IgD-negative memory B cell (primary cell): ENCODE measurements around the gene CSRNP3. TPM values are rescaled to one million over a fixed set of nuclear protein-coding genes. Genes with fewer than 3 reads are reported as not detected.
"Not testable (repeated sequence)": the region's sequence is repeated elsewhere in the genome, so short reads cannot be mapped to it uniquely, and the experiment has no call there.

ENCODE experiments used
- H3K27ac Mint-ChIP-seq, 3 donors: one replicate each; pipeline ENCODE4 v1.8.0; 2020 to 2022; ENCODE audit warnings: mild to moderate bottlenecking in 3 of 3, mixed read lengths in 3 of 3, moderate library complexity in 1 of 3
- H3K27me3 Mint-ChIP-seq: one replicate; pipeline ENCODE4 v1.8.0; 2021; ENCODE audit warnings: mixed read lengths
- H3K36me3 Mint-ChIP-seq: one replicate; pipeline ENCODE4 v1.8.0; 2020; ENCODE audit warnings: mild to moderate bottlenecking, mixed read lengths
- H3K4me1 Mint-ChIP-seq, 3 donors: one replicate each; pipeline ENCODE4 v1.8.0; 2020 to 2022; ENCODE audit warnings: mixed read lengths in 3 of 3, mild to moderate bottlenecking in 1 of 3
- H3K4me3 Mint-ChIP-seq, 4 donors: one replicate each; pipeline ENCODE4 v1.8.0; 2020 to 2022; ENCODE audit warnings: mild to moderate bottlenecking in 4 of 4, mixed read lengths in 4 of 4, moderate library complexity in 3 of 4
- H3K9me3 Mint-ChIP-seq, 3 donors: one replicate each; pipeline ENCODE4 v1.8.0; 2020 to 2021; ENCODE audit warnings: mixed read lengths in 3 of 3, mild to moderate bottlenecking in 1 of 3
- polyA plus RNA-seq: library from polyadenylated mRNA; unstranded; fragments of 300-500 nt; fragmentation: Illumina TruSeq; gene quantifications from one replicate; pipeline ENCODE4 v1.2.3, GENCODE V29; 2021

CSRNP3 gene
- polyA plus RNA-seq, 1 donor from 2014 or later, result not detected

DNA sequence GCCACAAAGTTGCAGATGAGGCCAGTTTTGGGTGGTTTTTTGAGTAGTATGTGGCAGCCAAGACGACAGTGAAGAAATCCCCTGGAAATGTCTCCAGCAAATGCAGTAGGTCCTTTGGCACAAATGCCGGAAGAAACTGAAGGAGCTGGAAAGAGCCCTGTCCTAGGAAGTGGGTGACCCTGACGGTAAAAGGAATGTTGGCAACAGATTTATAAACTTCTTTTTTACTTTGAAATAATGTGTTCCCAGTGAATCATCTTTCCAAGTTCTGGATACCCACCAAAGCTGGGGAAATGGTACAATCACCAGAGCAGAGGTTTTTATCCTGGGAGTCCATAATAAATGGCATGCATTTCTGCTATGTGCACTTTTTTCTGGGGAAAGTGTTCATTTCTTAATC is 112.9 kb downstream of the CSRNP3 start:
- Mint-ChIP-seq H3K9me3 (no peaks in the 10 kb centered on the region), H3K27me3 (peaks cover 5% of the 10 kb centered on the region), H3K36me3 (no peaks in the 10 kb centered on the region), H3K27ac (no peak overlapping the region), H3K4me3 (no peak overlapping the region), H3K4me1 (peaks cover 2 to 5% (median 4%) of the 10 kb centered on the region in 3 donors)

GRCh38 chr2:165582863-165583506 is 113.5 kb downstream of the CSRNP3 start:
- Mint-ChIP-seq H3K27ac (no peak overlapping the region), H3K27me3 (peaks cover 5% of the 10 kb centered on the region), H3K4me1 (peaks cover 6 to 9% (median 8%) of the 10 kb centered on the region in 3 donors), H3K9me3 (no peaks in the 10 kb centered on the region), H3K4me3 (no peak overlapping the region), H3K36me3 (no peaks in the 10 kb centered on the region)

GRCh38 chr2:165584126-165584654 is 114.7 kb downstream of the CSRNP3 start:
- H3K4me3 Mint-ChIP-seq, result no peak overlapping the region
- H3K36me3 Mint-ChIP-seq, result peaks cover 2% of the 10 kb centered on the region
- peaks cover 6 to 9% (median 8%) of the 10 kb centered on the region in 3 donors for H3K4me1 Mint-ChIP-seq
- no peak overlapping the region for H3K27ac Mint-ChIP-seq
- H3K27me3 Mint-ChIP-seq, result peaks cover 7% of the 10 kb centered on the region
- no peaks in the 10 kb centered on the region for H3K9me3 Mint-ChIP-seq

DNA sequence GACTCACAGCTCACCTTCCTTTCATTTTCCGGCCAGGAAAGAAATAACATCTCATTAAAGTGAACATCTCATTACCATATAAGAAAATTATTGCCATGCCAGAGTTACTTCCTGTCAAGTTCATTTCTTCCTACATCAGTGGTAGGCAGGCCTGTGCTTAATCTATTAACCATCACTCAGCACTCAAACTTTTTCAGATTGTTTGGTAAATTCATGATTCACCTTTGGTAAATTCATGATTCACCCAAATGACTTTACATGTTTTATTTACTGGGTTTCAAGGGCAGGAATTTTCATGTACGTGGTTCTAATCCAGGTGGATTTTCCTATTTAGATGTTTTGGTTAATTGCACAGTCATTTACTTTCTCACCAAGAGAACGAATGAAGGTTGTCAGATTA is 116.5 kb downstream of the CSRNP3 start:
- peaks cover 3 to 6% (median 6%) of the 10 kb centered on the region in 3 donors for H3K9me3 Mint-ChIP-seq
- no peak overlapping the region for H3K27ac Mint-ChIP-seq
- H3K36me3 Mint-ChIP-seq, result peaks cover 2% of the 10 kb centered on the region
- peaks cover 6 to 9% (median 8%) of the 10 kb centered on the region in 3 donors for H3K4me1 Mint-ChIP-seq
- H3K27me3 Mint-ChIP-seq, result peaks cover 10% of the 10 kb centered on the region
- H3K4me3 Mint-ChIP-seq, result no peak overlapping the region

DNA sequence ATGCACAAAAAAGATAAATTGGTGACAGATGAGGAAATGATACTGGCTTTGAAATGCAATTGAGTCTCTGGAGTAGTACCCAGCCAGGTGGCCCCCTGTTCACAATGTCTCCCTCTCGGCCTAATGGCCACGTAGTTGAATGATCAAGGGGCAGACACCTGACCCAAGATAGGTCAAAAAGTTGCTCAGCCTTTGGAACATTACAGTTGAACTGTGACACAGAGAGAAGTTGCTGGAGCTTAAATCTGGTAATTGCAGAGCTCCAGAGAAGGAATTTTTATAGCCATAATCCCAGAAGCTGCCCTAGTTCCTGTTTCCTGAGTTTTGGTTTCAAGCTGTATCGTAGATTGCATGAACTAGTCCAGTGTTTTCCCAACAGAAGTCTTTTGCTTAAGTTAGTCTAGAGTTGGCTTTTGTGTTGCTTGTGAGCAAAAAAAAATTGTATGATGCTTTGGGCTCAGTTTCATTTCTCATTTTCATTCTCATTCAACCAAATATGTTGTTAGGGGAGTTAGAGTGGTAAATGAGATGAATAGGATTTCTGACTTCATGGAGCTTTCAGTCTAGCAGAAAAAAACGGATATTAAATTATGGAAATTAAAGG is 117.9 kb downstream of the CSRNP3 start:
- peaks cover 6 to 9% (median 8%) of the 10 kb centered on the region in 3 donors for H3K4me1 Mint-ChIP-seq
- H3K36me3 Mint-ChIP-seq, result peaks cover 2% of the 10 kb centered on the region
- H3K9me3 Mint-ChIP-seq, result peaks cover 5 to 8% (median 8%) of the 10 kb centered on the region in 3 donors
- H3K27me3 Mint-ChIP-seq, result peaks cover 11% of the 10 kb centered on the region
- H3K4me3 Mint-ChIP-seq, result peak overlapping the region in 2 of 4 donors; percentile 20 to 39
- no peak overlapping the region for H3K27ac Mint-ChIP-seq

GRCh38 chr2:165590999-165591398 is 121.5 kb downstream of the CSRNP3 start:
- peaks cover 9 to 18% (median 11%) of the 10 kb centered on the region in 3 donors for H3K4me1 Mint-ChIP-seq
- not testable (repeated sequence) for H3K4me3 Mint-ChIP-seq, H3K36me3 Mint-ChIP-seq, H3K27ac Mint-ChIP-seq, H3K9me3 Mint-ChIP-seq
- peaks cover 11% of the 10 kb centered on the region for H3K27me3 Mint-ChIP-seq

DNA sequence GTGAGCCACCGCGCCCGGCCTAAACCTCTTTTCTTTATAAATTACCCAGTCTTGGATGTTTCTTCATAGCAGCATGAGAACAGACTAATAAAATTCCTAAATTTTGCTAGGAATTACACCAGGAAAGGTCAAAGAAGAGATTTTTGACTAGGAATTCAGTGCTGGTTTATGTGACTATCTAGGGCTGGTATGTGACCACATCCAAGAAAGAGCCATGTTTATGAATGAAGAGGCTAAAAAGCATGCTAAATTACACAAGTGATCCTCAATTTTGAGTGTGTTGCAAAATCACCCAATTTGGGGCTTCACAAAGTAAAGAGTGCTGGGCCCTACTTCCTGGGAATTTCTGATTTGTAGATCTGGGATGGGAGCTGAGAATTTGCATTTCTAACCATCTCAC is 123.6 kb downstream of the CSRNP3 start:
- peaks cover 5 to 8% (median 8%) of the 10 kb centered on the region in 3 donors for H3K9me3 Mint-ChIP-seq
- no peak overlapping the region for H3K4me3 Mint-ChIP-seq
- peaks cover 2% of the 10 kb centered on the region for H3K36me3 Mint-ChIP-seq
- H3K27ac Mint-ChIP-seq, result no peak overlapping the region
- H3K4me1 Mint-ChIP-seq, result peaks cover 2 to 9% (median 8%) of the 10 kb centered on the region in 3 donors
- peaks cover 11% of the 10 kb centered on the region for H3K27me3 Mint-ChIP-seq

GRCh38 chr2:165594231-165594934 is 124.9 kb downstream of the CSRNP3 start:
- H3K4me3 Mint-ChIP-seq, result no peak overlapping the region

DNA sequence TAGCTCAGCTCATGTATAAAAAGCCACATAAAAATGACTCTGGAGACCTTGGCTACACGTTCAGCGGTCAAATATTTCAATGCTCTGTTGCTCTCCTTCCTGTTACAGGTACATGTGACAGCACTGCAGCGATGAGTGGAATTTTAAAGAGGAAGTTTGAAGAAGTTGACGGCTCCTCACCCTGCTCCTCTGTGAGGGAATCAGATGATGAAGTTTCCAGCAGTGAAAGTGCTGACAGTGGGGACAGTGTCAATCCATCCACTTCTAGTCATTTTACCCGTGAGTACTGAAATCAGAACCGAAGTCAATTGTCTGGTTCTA is 125.4 kb downstream of the CSRNP3 start:
- peaks cover 2 to 9% (median 8%) of the 10 kb centered on the region in 3 donors for H3K4me1 Mint-ChIP-seq
- peak overlapping the region in 2 of 4 donors; percentile 34 to 36 for H3K4me3 Mint-ChIP-seq
- H3K36me3 Mint-ChIP-seq, result no peaks in the 10 kb centered on the region
- peaks cover 5 to 8% (median 8%) of the 10 kb centered on the region in 3 donors for H3K9me3 Mint-ChIP-seq
- H3K27ac Mint-ChIP-seq, result no peak overlapping the region
- H3K27me3 Mint-ChIP-seq, result peaks cover 9% of the 10 kb centered on the region

More at GRCh38 chr2:165594231-165594934, 124.9 kb downstream of the CSRNP3 start:
- Mint-ChIP-seq H3K36me3 (no peaks in the 10 kb centered on the region), H3K4me1 (peaks cover 2 to 9% (median 8%) of the 10 kb centered on the region in 3 donors), H3K9me3 (peaks cover 5 to 8% (median 8%) of the 10 kb centered on the region in 3 donors), H3K27ac (no peak overlapping the region), H3K27me3 (peaks cover 9% of the 10 kb centered on the region)

GRCh38 chr2:165596788-165597187 is 127.3 kb downstream of the CSRNP3 start:
- Mint-ChIP-seq H3K27ac (no peak overlapping the region), H3K4me1 (peaks cover 2 to 9% (median 8%) of the 10 kb centered on the region in 3 donors), H3K9me3 (no peaks in the 10 kb centered on the region), H3K36me3 (no peaks in the 10 kb centered on the region), H3K4me3 (no peak overlapping the region), H3K27me3 (peaks cover 5% of the 10 kb centered on the region)

DNA sequence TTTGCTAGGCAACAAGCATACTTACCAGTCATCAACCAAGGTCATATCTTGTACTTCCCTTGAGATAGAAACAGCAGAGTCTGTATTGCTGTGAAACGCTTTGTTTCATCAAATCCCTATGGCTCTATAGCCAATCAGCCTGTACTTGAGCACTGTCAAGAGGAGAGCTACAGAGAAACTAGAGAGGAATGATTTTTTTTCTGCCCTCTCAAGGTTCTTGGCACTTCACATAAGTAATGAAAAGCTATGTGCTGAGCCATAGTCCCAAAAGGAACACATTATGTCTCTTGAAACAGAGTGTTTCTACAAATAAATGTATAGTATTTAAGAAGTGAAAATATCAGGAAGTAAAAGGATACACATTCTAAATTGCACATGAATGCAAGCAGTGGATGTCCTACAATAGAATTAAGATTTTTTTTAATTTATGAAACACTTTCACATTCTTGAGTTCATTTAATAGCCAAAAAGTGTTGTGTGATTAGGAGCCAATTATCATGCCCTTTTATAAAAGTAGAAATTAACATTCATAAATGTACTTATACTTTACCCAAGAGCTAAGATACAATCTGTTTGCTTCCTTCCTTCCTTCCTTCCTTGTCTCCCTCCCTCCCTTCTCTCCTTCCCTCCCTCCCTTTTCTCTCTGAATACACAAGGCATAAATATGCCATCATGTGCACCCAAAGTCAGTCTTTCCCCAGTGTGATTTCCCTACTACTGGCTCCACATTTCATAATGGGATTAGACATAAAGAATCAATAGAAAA is 131.8 kb downstream of the CSRNP3 start:
- H3K4me1 Mint-ChIP-seq, result peaks cover 0 to 4% (median 0%) of the 10 kb centered on the region in 3 donors
- H3K36me3 Mint-ChIP-seq, result no peaks in the 10 kb centered on the region
- H3K27me3 Mint-ChIP-seq, result peaks cover 1% of the 10 kb centered on the region
- H3K27ac Mint-ChIP-seq, result no peak overlapping the region
- peaks cover 0 to 2% (median 0%) of the 10 kb centered on the region in 3 donors for H3K9me3 Mint-ChIP-seq
- H3K4me3 Mint-ChIP-seq, result no peak overlapping the region

- Mint-ChIP-seq H3K36me3 (no peaks in the 10 kb centered on the region), H3K4me3 (no peak overlapping the region), H3K4me1 (no peaks in the 10 kb centered on the region), H3K27ac (no peak overlapping the region), H3K9me3 (peaks cover 0 to 2% (median 0%) of the 10 kb centered on the region in 3 donors), H3K27me3 (peaks cover 1% of the 10 kb centered on the region)
Measured at GRCh38 chr2:165601928-165602521, 132.5 kb downstream of the CSRNP3 start.

DNA sequence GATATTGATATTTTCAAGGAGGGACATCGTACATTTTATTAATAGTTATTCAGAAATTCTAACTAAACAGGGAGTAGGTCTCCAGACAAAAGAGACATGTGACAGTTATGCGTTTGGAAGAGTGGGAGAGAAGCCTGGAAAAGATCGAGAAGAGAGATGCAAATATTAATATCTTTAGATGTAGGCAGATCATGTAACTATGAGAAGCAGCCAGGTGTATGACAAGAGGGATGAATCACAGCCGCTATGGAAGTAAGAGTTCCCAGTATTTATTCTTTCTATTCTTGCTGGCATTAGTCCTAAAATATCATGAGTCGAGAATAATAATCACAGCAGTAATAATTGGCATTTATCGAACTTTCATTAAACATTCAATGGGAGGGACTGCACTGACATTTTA is 140.2 kb downstream of the CSRNP3 start:
- Mint-ChIP-seq H3K9me3 (no peaks in the 10 kb centered on the region), H3K27ac (no peak overlapping the region), H3K4me3 (no peak overlapping the region), H3K36me3 (peaks cover 3% of the 10 kb centered on the region), H3K4me1 (peaks cover 0 to 8% (median 0%) of the 10 kb centered on the region in 3 donors), H3K27me3 (peaks cover 1% of the 10 kb centered on the region)

DNA sequence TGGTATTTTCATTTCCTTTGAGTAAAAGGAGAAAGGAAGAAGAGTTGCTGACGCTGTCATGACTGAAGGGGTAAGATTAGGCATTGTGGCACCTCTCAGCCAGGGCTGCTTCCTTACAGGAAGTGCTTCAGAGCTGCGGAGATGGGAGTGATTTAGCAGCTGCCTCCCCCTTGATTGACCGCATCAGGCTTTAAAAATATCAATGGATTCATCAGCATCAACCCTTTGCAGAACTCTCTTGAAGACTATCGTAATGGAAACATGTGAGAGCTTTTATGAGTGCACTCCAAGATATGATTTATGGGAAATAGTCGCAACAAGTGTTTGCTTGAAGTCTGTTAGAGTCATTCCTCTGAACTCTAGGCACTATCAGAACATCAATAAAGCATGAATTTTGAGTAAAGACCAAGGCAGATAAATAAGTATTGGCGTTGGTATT is 141.1 kb downstream of the CSRNP3 start:
- peaks cover 0 to 8% (median 0%) of the 10 kb centered on the region in 3 donors for H3K4me1 Mint-ChIP-seq
- H3K36me3 Mint-ChIP-seq, result peaks cover 8% of the 10 kb centered on the region
- H3K27ac Mint-ChIP-seq, result no peak overlapping the region
- no peaks in the 10 kb centered on the region for H3K27me3 Mint-ChIP-seq
- peak overlapping the region in 1 of 4 donors; percentile 11 for H3K4me3 Mint-ChIP-seq
- H3K9me3 Mint-ChIP-seq, result no peaks in the 10 kb centered on the region
